ENCODE measurements around the gene AGPS.

Gene AGPS

GRCh38 chr2:177383935-177384334 is 8.6 kb upstream of the AGPS start:
- DNase-seq (ENCODE audit: insufficient read length, low spot score) (no peak), FAIRE-seq (peak; percentile 56)

- FAIRE-seq = no peak
- no peak for DNase-seq (ENCODE audit: insufficient read length, low spot score)
Observed at GRCh38 chr2:177385151-177385550, 7.4 kb upstream of the AGPS start.

GRCh38 chr2:177391822-177392372 is 676 bp upstream of the AGPS start:
- FAIRE-seq = peak; percentile 64
- DNase-seq (ENCODE audit: insufficient read length, low spot score) = no peak

GRCh38 chr2:177393203-177393755 is 706 bp downstream of the AGPS start:
- DNase-seq (ENCODE audit: insufficient read length, low spot score) = no peak
- peak; percentile 39 for FAIRE-seq

GRCh38 chr2:177393824-177394593 is 1.4 kb downstream of the AGPS start:
- DNase-seq (ENCODE audit: insufficient read length, low spot score) = no peak
- FAIRE-seq = peak; percentile 64

GRCh38 chr2:177394594-177394973 is 2.0 kb downstream of the AGPS start:
- no peak for FAIRE-seq
- DNase-seq (ENCODE audit: insufficient read length, low spot score) = no peak

GRCh38 chr2:177395351-177396065 is 2.9 kb downstream of the AGPS start:
- no peak for FAIRE-seq
- no peak for DNase-seq (ENCODE audit: insufficient read length, low spot score)

GRCh38 chr2:177396703-177397460 is 4.3 kb downstream of the AGPS start:
- FAIRE-seq (no peak), DNase-seq (ENCODE audit: insufficient read length, low spot score) (no peak)

- DNase-seq (ENCODE audit: insufficient read length, low spot score) = no peak
- FAIRE-seq = no peak
Observed at GRCh38 chr2:177397481-177398289, 5.1 kb downstream of the AGPS start.

- DNase-seq (ENCODE audit: insufficient read length, low spot score) (no peak), FAIRE-seq (no peak)
Observed at GRCh38 chr2:177398290-177398683, 5.7 kb downstream of the AGPS start.

GRCh38 chr2:177398791-177399190 is 6.2 kb downstream of the AGPS start:
- FAIRE-seq = no peak
- no peak for DNase-seq (ENCODE audit: insufficient read length, low spot score)

GRCh38 chr2:177399376-177399775 is 6.8 kb downstream of the AGPS start:
- no peak for FAIRE-seq

GRCh38 chr2:177400337-177400923 is 7.9 kb downstream of the AGPS start:
- FAIRE-seq (peak; percentile 11), DNase-seq (ENCODE audit: insufficient read length, low spot score) (no peak)

More at GRCh38 chr2:177399376-177399775, 6.8 kb downstream of the AGPS start:
- no peak for DNase-seq (ENCODE audit: insufficient read length, low spot score)

- no peak for FAIRE-seq
- no peak for DNase-seq (ENCODE audit: insufficient read length, low spot score)
Observed at GRCh38 chr2:177402096-177402495, 9.5 kb downstream of the AGPS start.

- FAIRE-seq = no peak
- DNase-seq (ENCODE audit: insufficient read length, low spot score) = no peak
Observed at GRCh38 chr2:177403838-177404237, 11.3 kb downstream of the AGPS start.

GRCh38 chr2:177404243-177404642 is 11.7 kb downstream of the AGPS start:
- FAIRE-seq (no peak), DNase-seq (ENCODE audit: insufficient read length, low spot score) (no peak)

- FAIRE-seq (no peak), DNase-seq (ENCODE audit: insufficient read length, low spot score) (no peak)
Observed at GRCh38 chr2:177405029-177405692, 12.6 kb downstream of the AGPS start.

GRCh38 chr2:177406182-177406581 is 13.6 kb downstream of the AGPS start:
- DNase-seq (ENCODE audit: insufficient read length, low spot score) (no peak), FAIRE-seq (no peak)

GRCh38 chr2:177407031-177407430 is 14.5 kb downstream of the AGPS start:
- DNase-seq (ENCODE audit: insufficient read length, low spot score) = no peak
- FAIRE-seq = no peak
